Esophagus squamous epithelium (tissue), 5 donors: Measurements from ENCODE around the gene IFI6. TPM values are rescaled to one million over a fixed set of nuclear protein-coding genes. Genes with fewer than 3 reads are reported as not detected.

Source experiments
- DNase-seq: peaks from one replicate; lab custom pipeline; 2025; lab: John Stamatoyannopoulos, UW
- H3K27ac ChIP-seq, 4 donors: fragments of 200-600 bp; sonication (generic); one replicate each; pipeline ENCODE4 v1.5.1; 2016 to 2019; ENCODE audit warnings: mild to moderate bottlenecking in 1 of 4
- H3K27me3 ChIP-seq, 4 donors: fragments of 200-600 bp; sonication (generic); 1 replicate in 3 of 4; 2 replicates in 1 of 4; pipeline versions ENCODE4 v1.5.1 to v1.6.0; 2017 to 2021; ENCODE audit warnings: antibody characterized with exemption in 1 of 4
- H3K36me3 ChIP-seq, 3 donors: fragments of 200-600 bp; sonication (generic); one replicate each; pipeline ENCODE4 v1.5.1; 2016 to 2019
- H3K4me1 ChIP-seq, 3 donors: fragments of 200-600 bp; sonication (generic); one replicate each; pipeline ENCODE4 v1.5.1; 2017 to 2019
- H3K4me3 ChIP-seq, 4 donors: fragments of 200-600 bp; sonication (generic); 1 replicate in 3 of 4; 2 replicates in 1 of 4; pipeline ENCODE4 v1.5.1; 2016 to 2019; ENCODE audit warnings: mild to moderate bottlenecking in 2 of 4, moderate library complexity in 1 of 4
- H3K9me3 ChIP-seq, 3 donors: fragments of 200-600 bp; sonication (generic); one replicate each; pipeline ENCODE4 v1.5.1; 2016 to 2019
- CTCF ChIP-seq, 6 experiments: fragments of 450-650 bp in 4 of 6; fragments of 200-600 bp in 2 of 6; sonication (generic) in 2 of 6; IDR thresholded peaks; one replicate each; pipeline ENCODE4 v1.5.1; 2016 to 2019; ENCODE audit warnings: antibody characterized with exemption in 6 of 6, mild to moderate bottlenecking in 4 of 6, moderate library complexity in 4 of 6
- POLR2A ChIP-seq, 4 donors: fragments of 450-650 bp; IDR thresholded peaks; one replicate each; pipeline ENCODE4 v1.6.1; 2017; ENCODE audit warnings: antibody characterized with exemption in 4 of 4, mild to moderate bottlenecking in 4 of 4, moderate library complexity in 3 of 4
- WGBS, 2 donors: methylation state at CpG; one replicate each; pipeline ENCODE4 v1.1.5; 2018; 5-methylcytosine and 5-hydroxymethylcytosine counted together
- intact Hi-C: fragments of 100-400 bp; cut with DNase I; formaldehyde crosslinking; loops from one replicate; pipeline ENCODE4 v1.15.0; 2022
- total RNA-seq, 4 donors: library from RNA; depleted of rRNA; stranded (reverse); fragments of >200 nt; gene quantifications; one replicate each; pipeline ENCODE4 v1.1.0, GENCODE V29; 2016
- donor health status: DM: yes; HTN: yes; CAD: no.

IFI6 gene
- total RNA-seq, 4 donors from 2014 or later: 4.0 to 194 (median 13.6) TPM

GRCh38 chr1:27690183-27690582 is 18.2 kb upstream of the IFI6 start:
- intact Hi-C loops: no loop called here
- WGBS, 2 donors: 56 to 58% methylated on average over 2 of the region's 2 CpGs
- no peaks in the 10 kb centered on the region for H3K36me3 ChIP-seq
- no peak overlapping the region for H3K27ac ChIP-seq
- TF ChIP-seq CTCF (IDR thresholded peaks at IDR 0.05) (no peak), POLR2A (IDR thresholded peaks at IDR 0.05) (no peak)
- H3K4me1 ChIP-seq: peaks cover 0 to 13% (median 0%) of the 10 kb centered on the region in 3 donors
- no peak overlapping the region for H3K4me3 ChIP-seq
- DNase-seq: no peak
- no peaks in the 10 kb centered on the region for H3K9me3 ChIP-seq
- H3K27me3 ChIP-seq: no peaks in the 10 kb centered on the region

- Histone ChIP-seq H3K36me3 (no peaks in the 10 kb centered on the region), H3K4me3 (peak overlapping the region in 1 of 4 donors; percentile 21), H3K27me3 (no peaks in the 10 kb centered on the region), H3K27ac (peak overlapping the region in 1 of 4 donors; percentile 21), H3K4me1 (peaks cover 0 to 13% (median 0%) of the 10 kb centered on the region in 3 donors), H3K9me3 (no peaks in the 10 kb centered on the region)
- no peak for DNase-seq
- WGBS, 2 donors: 59 to 81% methylated on average over 4 of the region's 4 CpGs
- intact Hi-C loops: no loop called here
- TF ChIP-seq POLR2A (IDR thresholded peaks at IDR 0.05) (no peak), CTCF (IDR thresholded peaks at IDR 0.05) (no peak)
Observed at GRCh38 chr1:27689423-27690173, 17.6 kb upstream of the IFI6 start.

GRCh38 chr1:27687906-27688305 is 15.9 kb upstream of the IFI6 start:
- no peaks in the 10 kb centered on the region for H3K27me3 ChIP-seq
- TF ChIP-seq CTCF (IDR thresholded peaks at IDR 0.05): no peak
- TF ChIP-seq POLR2A (IDR thresholded peaks at IDR 0.05): no peak
- DNase-seq: no peak
- no peaks in the 10 kb centered on the region for H3K9me3 ChIP-seq
- H3K4me1 ChIP-seq: peaks cover 0 to 13% (median 0%) of the 10 kb centered on the region in 3 donors
- intact Hi-C loops: no loop called here
- 80 to 90% methylated on average over 2 to 3 of the region's 5 CpGs for WGBS, 2 donors
- H3K27ac ChIP-seq: no peak overlapping the region
- no peak overlapping the region for H3K4me3 ChIP-seq
- no peaks in the 10 kb centered on the region for H3K36me3 ChIP-seq

- TF ChIP-seq POLR2A (IDR thresholded peaks at IDR 0.05): no peak
- H3K4me3 ChIP-seq: no peak overlapping the region
- no peak for DNase-seq
- WGBS, 2 donors: 48 to 81% methylated on average over 3 to 10 of the region's 21 CpGs
- peaks cover 0 to 13% (median 0%) of the 10 kb centered on the region in 3 donors for H3K4me1 ChIP-seq
- H3K27me3 ChIP-seq: no peaks in the 10 kb centered on the region
- H3K27ac ChIP-seq: no peak overlapping the region
- no peaks in the 10 kb centered on the region for H3K36me3 ChIP-seq
- H3K9me3 ChIP-seq: peaks cover 0 to 10% (median 7%) of the 10 kb centered on the region in 3 donors
- intact Hi-C loops: no loop called here
Observed at GRCh38 chr1:27686223-27686990, 14.4 kb upstream of the IFI6 start.

GRCh38 chr1:27684176-27684575 is 12.2 kb upstream of the IFI6 start:
- no peaks in the 10 kb centered on the region for H3K27me3 ChIP-seq
- DNase-seq: no peak
- no peak overlapping the region for H3K27ac ChIP-seq
- TF ChIP-seq POLR2A (IDR thresholded peaks at IDR 0.05): no peak
- TF ChIP-seq CTCF (IDR thresholded peaks at IDR 0.05): no peak
- H3K9me3 ChIP-seq: peaks cover 0 to 29% (median 19%) of the 10 kb centered on the region in 3 donors
- H3K36me3 ChIP-seq: no peaks in the 10 kb centered on the region
- peaks cover 0 to 13% (median 0%) of the 10 kb centered on the region in 3 donors for H3K4me1 ChIP-seq
- no peak overlapping the region for H3K4me3 ChIP-seq
- intact Hi-C loops: no loop called here
- WGBS, 2 donors: 85 to 94% methylated on average over 2 of the region's 2 CpGs
